ENCODE results near the gene TMPO. TPM values are rescaled to one million over a fixed set of nuclear protein-coding genes. Genes with fewer than 3 reads are reported as not detected.

The TMPO gene
- total and polyA plus RNA-seq, 2 of the 4 experiments (the other 2 are of a cell fraction), result 30.0 to 62.0 TPM

DNA sequence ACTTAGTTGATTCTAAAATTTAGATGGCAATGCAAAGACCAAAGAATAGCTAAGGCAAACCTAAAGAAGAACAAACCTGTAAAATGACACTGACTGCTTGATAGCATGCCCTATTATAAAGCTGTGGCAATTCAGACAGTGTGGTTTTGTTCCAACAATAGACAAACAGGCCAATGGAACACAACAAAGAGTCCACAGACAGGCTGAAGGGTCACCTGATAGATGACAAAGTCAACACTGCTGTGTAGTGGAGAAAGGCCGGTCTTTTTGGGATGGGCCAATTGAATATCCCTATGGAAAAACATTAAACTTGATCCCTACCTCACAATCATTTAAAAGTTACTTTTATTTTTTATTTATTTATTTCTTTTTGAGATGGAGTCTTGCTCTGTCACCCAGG is 44.3 kb downstream of the TMPO start:
- in situ Hi-C loops (cut with MboI; ENCODE audit: low sequenced_read_pairs), result loop anchor here (25.0 kb wide), 1 partner anchor 428 kb away; no protein-coding TSS in a partner anchor

More for the DNA sequence above, 44.3 kb downstream of the TMPO start:
- Histone ChIP-seq H4K20me1 (ENCODE audit: insufficient read depth, low read length) (no peaks in the 10 kb centered on the region), H2BK15ac (ENCODE audit: low read depth, low read length) (no peak overlapping the region), H3K56ac (ENCODE audit: extremely low read depth, insufficient read depth, low read length) (no peak overlapping the region), H3K4me3 (ENCODE audit: insufficient read depth, low read depth, low read length) (no peak overlapping the region), H3K14ac (replicated peaks; ENCODE audit: low read depth, low read length) (no peak overlapping the region; the same call in 1 of the 2 replicates), H2AK5ac (ENCODE audit: low read depth, low read length) (no peak overlapping the region), H3K79me1 (ENCODE audit: low read depth in 1 of 2, low read length in 2 of 2) (no peaks in the 10 kb centered on the region), H3K18ac (ENCODE audit: low read depth, low read length) (no peak overlapping the region), H2BK5ac (ENCODE audit: low read depth, low read length, poor library complexity, severe bottlenecking) (no peak overlapping the region), H3K9me3 (ENCODE audit: control insufficient read depth, insufficient read depth, low read length) (peaks cover 2% of the 10 kb centered on the region; the same call in 1 of the 2 replicates), H3K9ac (ENCODE audit: low read depth, low read length) (no peak overlapping the region), H2AFZ (replicated peaks; ENCODE audit: low read length, poor library complexity) (no peak overlapping the region), H3K4ac (ENCODE audit: low read depth, low read length) (no peak overlapping the region), H4K5ac (ENCODE audit: low read depth, low read length) (no peak overlapping the region), H2AK9ac (replicated peaks; ENCODE audit: low read depth, low read length, poor library complexity) (no peak overlapping the region), H3K27ac (ENCODE audit: insufficient read depth, low read length) (no peak overlapping the region), H3K9me1 (ENCODE audit: insufficient read depth, low read length) (no peaks in the 10 kb centered on the region), H2BK20ac (ENCODE audit: low read depth, low read length) (no peak overlapping the region), H3K36me3 (ENCODE audit: control insufficient read depth, insufficient read depth, low read length) (no peaks in the 10 kb centered on the region), H3K27me3 (ENCODE audit: control insufficient read depth, insufficient read depth, low read length) (no peaks in the 10 kb centered on the region), H4K8ac (ENCODE audit: low read depth in 2 of 2, low read length in 2 of 2) (no peak overlapping the region), H4K91ac (ENCODE audit: insufficient read depth, low read depth, low read length) (no peak overlapping the region), H3K4me2 (ENCODE audit: low read depth, low read length) (no peak overlapping the region), H3K23ac (ENCODE audit: low read depth, low read length) (no peak overlapping the region), H3K4me1 (ENCODE audit: control insufficient read depth, insufficient read depth, low read length) (no peaks in the 10 kb centered on the region), H2BK120ac (ENCODE audit: low read depth, low read length) (no peak overlapping the region)
- dilution Hi-C loops (cut with HindIII; ENCODE audit: low sequenced_read_pairs, unreplicated experiment) (no loop called here), intact Hi-C loops (cut with micrococcal nuclease) (loop anchor here (5.0 to 10.0 kb wide), 2 partner anchors 1042 to 1685 kb away; no protein-coding TSS in a partner anchor)
- BruUV-seq (replicated peaks), result no TSS peak
- ChIA-PET POLR2A (ENCODE audit: unreplicated experiment) (no interaction called here), CTCF (interaction anchor here (0.6 kb wide), 1 partner anchor 60 kb away, joined by 3 read pairs; no protein-coding TSS in a partner anchor)
- TF ChIP-seq CHD1 (IDR thresholded peaks at IDR 0.05; ENCODE audit: low read depth, low read length) (no peak), CEBPB (IDR thresholded peaks at IDR 0.05; ENCODE audit: low read depth, low read length) (no peak), CTCF (conservative IDR thresholded peaks at IDR 0.05; ENCODE audit: low read depth, low read length) (no peak), RAD21 (IDR thresholded peaks at IDR 0.05; ENCODE audit: low read length) (no peak), POLR2A (IDR thresholded peaks at IDR 0.05; ENCODE audit: low read depth, low read length) (no peak), RFX5 (IDR thresholded peaks at IDR 0.05; ENCODE audit: low read depth, low read length) (no peak), NFE2L2 (IDR thresholded peaks at IDR 0.05; ENCODE audit: low read depth, low read length) (no peak), SMC3 (IDR thresholded peaks at IDR 0.05; ENCODE audit: low read depth, low read length) (no peak), MXI1 (IDR thresholded peaks at IDR 0.05; ENCODE audit: borderline replicate concordance, low read depth, low read length) (no peak), FOS (IDR thresholded peaks at IDR 0.05; ENCODE audit: low read depth, low read length) (no peak), MAFK (IDR thresholded peaks at IDR 0.05; ENCODE audit: low read depth, low read length) (no peak), USF2 (IDR thresholded peaks at IDR 0.05; ENCODE audit: low read depth, low read length) (no peak), MAZ (IDR thresholded peaks at IDR 0.05; ENCODE audit: borderline replicate concordance, low read depth, low read length) (no peak), RCOR1 (IDR thresholded peaks at IDR 0.05; ENCODE audit: insufficient replicate concordance, low read length) (no peak), BHLHE40 (IDR thresholded peaks at IDR 0.05; ENCODE audit: low read depth, low read length) (no peak)
- TF ChIP-seq, protein P1, sequence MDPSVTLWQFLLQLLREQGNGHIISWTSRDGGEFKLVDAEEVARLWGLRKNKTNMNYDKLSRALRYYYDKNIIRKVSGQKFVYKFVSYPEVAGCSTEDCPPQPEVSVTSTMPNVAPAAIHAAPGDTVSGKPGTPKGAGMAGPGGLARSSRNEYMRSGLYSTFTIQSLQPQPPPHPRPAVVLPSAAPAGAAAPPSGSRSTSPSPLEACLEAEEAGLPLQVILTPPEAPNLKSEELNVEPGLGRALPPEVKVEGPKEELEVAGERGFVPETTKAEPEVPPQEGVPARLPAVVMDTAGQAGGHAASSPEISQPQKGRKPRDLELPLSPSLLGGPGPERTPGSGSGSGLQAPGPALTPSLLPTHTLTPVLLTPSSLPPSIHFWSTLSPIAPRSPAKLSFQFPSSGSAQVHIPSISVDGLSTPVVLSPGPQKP (IDR thresholded peaks at IDR 0.05; ENCODE audit: borderline replicate concordance, low read depth, low read length), result no peak
- no CpG with 5 or more reads among the region's 1 CpG for WGBS, 2 experiments (ENCODE audit: extremely low coverage in 2 of 2, insufficient read length in 1 of 2)
- DNase-seq (no peak), ATAC-seq (ENCODE audit: low read depth) (no peak)
